SH-SY5Y (cell line): ENCODE measurements around the gene IQCF5.

Experiments used
- GATA2 ChIP-seq: IDR thresholded peaks from 2 replicates; pipeline ENCODE4 v1.6.1; 2011; ENCODE audit warnings: mild to moderate bottlenecking, low read depth, low read length
- GATA3 ChIP-seq: IDR thresholded peaks from 2 replicates; pipeline ENCODE4 v1.6.1; 2011; ENCODE audit warnings: low read depth, mild to moderate bottlenecking, low read length, moderate library complexity

Gene IQCF5

DNA sequence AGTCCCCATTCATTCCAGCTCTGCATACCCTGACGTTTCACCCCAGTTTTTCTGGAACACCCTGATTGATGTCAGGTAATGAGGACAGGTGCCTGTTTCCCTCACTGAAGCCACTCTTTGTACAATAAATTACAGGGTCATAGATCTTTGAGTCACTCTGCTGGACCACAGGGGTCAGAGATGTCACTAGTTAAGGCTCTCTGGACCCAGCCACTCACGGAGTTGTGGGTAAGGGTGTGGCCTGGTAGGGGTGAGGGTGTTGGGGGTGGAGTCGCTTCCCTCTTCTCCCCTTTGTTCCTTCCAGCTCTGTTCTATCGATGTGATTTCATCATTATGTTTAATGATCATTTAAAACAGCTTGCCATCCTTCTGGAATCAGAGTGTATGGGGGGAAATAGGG is 512 bp downstream of the IQCF5 start:
- TF ChIP-seq GATA3 = no peak
- no peak for TF ChIP-seq GATA2

DNA sequence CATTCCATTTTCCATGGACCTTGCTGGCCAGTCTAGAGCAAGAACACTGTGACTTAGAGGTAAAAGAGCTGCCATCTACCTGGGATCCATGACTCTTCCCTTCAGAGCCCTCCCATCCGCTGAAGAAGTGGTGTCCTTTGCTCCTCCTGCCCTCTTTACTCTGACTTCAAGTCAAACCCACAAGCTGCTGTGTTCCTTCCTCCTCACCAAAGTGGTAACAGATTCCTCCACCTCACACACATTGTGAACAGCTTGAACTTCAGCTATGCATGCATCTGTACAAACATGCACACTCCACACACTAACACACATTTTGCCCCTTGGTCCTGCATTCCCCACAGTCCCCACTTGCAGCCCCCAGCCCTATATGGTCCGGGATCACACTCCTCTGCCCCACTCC is 990 bp downstream of the IQCF5 start:
- TF ChIP-seq GATA2 (no peak), GATA3 (no peak)

DNA sequence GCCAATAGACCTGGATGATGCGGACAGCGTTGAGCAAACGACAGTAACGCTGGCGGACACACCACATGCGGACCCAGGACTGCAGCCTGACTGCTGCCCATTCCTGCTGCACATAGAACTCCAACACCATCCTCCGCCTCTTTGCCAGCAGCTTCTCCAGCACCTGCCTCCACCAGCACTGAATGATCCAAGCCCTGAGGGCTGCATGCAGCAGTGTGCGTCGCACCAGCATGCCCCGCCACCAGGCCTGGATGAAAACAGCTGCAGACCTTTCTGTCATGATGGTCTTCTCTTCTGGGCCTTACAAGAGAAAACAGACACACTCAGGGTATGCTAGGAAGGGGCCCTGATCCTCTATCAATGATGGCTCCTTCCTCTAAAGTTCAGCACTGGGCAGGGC is 1.5 kb downstream of the IQCF5 start:
- TF ChIP-seq GATA2 (no peak), GATA3 (no peak)

DNA sequence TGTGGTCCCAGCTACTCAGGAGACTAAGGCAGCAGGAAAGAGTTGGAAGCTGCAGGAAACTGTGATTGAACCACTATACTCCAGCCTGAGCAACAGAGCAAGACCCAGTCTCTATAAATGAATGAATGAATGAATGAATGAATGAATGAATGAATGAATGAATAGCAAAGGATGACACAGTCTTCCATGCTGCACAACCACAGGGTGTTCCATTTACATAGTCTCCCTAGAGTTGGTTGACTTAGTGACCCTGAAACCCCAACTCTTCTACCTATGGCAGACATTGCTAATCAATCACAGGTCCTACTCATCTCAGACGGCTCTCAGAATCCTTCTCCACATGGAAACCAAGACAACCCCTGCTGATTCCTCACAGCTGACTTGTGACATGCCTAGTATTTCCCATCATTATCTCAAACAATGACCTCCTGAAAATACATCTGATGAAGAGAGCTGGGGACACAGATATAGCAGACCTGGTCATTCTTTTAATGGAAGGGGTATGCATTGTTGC is 2.1 kb downstream of the IQCF5 start:
- TF ChIP-seq GATA2 = no peak
- no peak for TF ChIP-seq GATA3

DNA sequence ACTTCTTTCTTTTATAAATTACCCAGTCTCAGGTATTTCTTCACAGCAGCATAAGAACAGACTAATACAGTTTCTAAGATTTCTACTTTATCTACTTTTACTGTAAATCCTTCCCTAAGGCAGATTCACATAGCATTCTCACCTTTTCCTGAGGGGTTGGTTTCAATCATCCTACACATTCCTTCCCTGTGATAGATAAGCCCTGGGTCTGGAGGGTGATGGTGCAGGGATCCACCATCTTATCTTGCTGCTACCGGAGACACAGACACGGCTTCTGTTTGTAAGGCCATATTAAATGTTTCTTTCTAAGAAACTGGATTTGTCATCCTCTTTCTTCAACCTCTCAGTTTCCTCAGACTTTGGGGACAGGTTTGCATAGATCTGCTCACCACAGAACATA is 6.1 kb downstream of the IQCF5 start:
- TF ChIP-seq GATA2 = no peak
- no peak for TF ChIP-seq GATA3

DNA sequence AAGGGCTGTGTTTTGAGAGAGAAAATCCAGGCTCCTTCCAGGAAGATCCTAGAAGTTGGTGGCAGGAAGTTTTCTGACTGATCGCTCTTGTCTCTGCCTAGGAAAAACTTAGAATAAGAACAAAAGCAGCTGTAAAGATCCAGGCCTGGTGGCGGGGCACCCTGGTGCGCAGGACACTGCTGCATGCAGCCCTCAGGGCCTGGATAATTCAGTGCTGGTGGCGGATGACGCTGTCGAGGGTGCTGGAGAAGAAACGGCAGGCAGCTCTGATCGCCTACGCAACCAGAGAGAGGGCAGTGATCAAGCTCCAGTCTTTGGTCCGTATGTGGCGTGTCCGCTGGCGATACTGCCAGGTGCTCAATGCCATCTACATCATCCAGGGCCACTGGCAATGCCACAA is 12.5 kb downstream of the IQCF5 start:
- TF ChIP-seq GATA2 (no peak), GATA3 (no peak)

DNA sequence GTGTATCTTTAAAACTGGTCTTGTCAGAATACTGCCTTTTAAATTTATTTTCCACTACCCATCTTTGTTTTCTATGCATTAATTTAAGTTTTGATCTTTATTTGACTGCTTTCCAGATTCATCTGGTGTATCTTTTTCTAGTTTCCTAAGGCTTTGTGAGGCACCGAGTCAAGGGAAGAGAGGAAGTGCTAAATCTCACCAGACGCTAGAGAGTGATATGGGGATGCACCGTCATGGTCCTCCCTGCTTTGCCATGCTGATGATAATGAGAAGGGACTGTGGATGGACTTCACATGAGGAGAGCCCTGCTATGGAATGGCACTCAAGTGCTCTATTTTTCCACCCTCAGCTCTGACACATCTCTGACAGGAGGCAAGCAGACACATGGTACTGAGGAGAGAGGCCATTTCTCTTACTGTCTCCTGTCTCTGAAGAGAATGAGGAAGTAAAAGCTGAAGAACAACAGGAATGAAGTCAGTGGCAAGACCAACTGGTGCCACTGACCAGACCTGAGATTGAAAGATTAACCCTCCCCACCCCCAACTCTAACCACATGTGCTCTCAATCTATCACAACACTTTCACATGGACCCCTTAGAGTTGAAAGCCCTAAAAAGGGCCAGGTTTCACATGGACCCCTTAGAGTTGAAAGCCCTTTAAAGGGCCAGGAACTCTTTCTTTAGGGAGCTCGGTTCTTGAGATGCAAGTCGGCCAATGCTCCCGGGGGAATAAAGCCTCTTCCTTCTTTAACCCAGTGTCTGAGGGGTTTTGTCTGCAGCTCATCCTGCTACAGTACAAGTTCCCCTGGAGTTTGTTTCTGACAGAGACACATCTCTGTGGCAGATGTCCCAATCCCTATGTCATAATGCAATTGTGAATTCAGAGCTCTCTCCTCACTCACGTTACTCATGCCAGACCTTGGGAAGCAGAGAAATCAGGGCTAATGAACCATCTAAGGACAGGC is 14.4 kb downstream of the IQCF5 start, which contains the start of gene IQCF2:
TSS of gene IQCF2 (plus strand) at position 913 of the 963 bp plus-strand sequence. CDS start 52 bp downstream, outside the sequence.
- TF ChIP-seq GATA3 (no peak), GATA2 (no peak)

DNA sequence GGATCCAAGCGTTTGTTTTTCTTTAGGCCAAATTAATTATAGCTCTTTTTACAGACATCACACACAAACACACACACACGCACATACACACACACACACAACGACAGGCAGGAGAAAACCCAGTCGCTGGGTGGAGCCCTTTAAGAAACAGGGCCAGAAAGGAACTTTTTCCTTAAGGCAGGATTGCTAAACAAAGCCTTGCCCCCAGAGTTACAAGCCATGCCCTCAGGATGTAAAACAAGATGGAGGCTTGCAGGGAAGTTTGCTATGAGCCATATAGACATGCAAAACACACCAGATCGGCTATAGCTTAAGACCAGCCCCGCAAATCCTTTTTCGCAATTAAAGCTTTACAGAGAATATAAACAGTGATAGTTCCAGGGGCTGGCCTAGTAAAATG is 30.3 kb downstream of the IQCF5 start:
- TF ChIP-seq GATA2 (no peak), GATA3 (no peak)

DNA sequence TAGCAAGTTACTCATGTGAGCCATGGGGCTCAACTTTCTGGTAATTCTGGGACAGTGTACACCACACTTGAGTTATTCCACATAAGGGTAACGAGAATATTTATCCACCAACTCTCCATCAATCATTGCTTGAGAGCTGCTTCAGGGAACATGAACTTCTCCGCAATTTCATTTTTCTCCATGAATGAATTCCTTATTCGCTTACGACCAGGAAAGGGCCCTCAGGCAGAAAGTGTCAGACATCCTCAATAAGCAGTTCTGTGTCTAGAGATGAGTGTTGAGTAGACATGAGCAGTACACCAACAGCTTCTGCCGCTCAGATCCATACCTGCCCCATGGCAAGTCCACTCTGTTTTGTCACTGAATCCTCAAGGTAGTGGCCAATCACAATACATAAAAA is 38.8 kb downstream of the IQCF5 start:
- TF ChIP-seq GATA3 (no peak), GATA2 (no peak)

DNA sequence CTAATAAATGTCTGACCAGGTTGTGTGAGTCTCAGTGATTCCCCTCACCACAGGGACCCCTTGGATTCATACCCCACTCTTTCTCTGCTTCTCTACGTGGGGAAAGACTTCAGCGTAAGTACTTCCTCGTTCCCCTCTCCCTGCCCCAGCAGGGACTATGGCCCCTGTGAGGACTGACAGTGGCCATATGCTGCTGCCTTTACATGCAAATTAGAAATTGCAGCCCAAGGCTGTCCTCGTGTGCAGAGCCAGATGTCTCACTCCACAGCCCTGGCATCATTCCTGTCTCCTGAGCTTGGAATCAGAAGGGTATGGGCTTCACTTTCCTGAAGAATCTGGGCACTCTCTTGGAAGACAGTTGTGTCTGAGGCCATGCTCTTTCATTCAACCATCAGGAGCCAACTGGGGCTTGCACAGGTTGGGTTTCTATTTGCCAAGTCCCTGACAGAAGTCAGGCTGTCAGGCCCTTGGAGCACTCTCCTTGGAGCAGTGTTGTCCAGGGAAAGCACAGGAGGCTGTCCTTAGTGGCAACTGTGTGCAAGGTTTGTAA is 44.5 kb downstream of the IQCF5 start:
- TF ChIP-seq GATA2 (no peak), GATA3 (no peak)

DNA sequence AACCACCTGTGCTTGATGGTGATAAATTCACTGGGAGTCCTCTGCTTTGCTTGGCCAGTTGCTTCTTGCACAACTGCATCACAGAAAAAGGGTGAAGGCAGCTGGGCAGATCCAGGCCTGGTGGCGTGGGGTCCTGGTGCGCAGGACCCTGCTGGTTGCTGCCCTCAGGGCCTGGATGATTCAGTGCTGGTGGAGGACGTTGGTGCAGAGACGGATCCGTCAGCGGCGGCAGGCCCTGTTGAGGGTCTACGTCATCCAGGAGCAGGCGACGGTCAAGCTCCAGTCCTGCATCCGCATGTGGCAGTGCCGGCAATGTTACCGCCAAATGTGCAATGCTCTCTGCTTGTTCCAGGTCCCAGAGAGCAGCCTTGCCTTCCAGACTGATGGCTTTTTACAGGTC is 45.1 kb downstream of the IQCF5 start:
- TF ChIP-seq GATA2 (no peak), GATA3 (no peak)

DNA sequence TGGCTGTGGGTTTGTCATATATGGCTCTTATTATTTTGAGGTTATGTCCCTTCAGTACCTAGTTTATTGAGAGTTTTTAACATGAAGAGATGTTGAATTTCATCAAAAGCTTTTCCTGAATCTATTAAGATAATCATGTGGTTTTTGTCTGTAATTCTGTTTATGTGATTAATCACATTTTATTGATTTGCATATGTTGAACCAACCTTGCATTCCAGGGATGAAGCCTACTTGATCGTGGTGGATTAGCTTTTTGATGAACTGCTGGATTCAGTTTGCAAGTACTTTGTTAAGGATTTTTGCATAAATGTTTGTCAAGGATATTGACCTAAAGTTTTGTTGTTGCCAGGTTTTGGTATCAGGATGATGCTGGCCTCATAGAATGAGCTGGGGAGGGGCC is 47.1 kb downstream of the IQCF5 start:
- TF ChIP-seq GATA2 = no peak
- no peak for TF ChIP-seq GATA3
